H9 (cell line): ENCODE measurements around the gene KCTD16. TPM values are rescaled to one million over a fixed set of nuclear protein-coding genes. Genes with fewer than 3 reads are reported as not detected.

Source experiments
- DNase-seq: peaks from one replicate; pipeline ENCODE4 v3.0.0-alpha.2; 2017
- H2AFZ ChIP-seq: one replicate; pipeline ENCODE4 v1.6.1; 2013; ENCODE audit warnings: mild to moderate bottlenecking, low read length, control low read depth, moderate library complexity
- H2AK5ac ChIP-seq: 2 replicates; pipeline ENCODE4 v1.6.1; 2013; ENCODE audit warnings: low read length, control low read depth, mixed read lengths; ENCODE audit not compliant: insufficient read length
- H2BK120ac ChIP-seq: one replicate; pipeline ENCODE4 v1.6.1; 2013; ENCODE audit warnings: low read depth, mild to moderate bottlenecking, low read length, control low read depth, inconsistent platforms; ENCODE audit not compliant: poor library complexity, severe bottlenecking
- H2BK12ac ChIP-seq: 2 replicates; pipeline ENCODE4 v1.6.1; 2013; ENCODE audit warnings: low read length, control low read depth, mixed read lengths, low read depth; ENCODE audit not compliant: insufficient read length
- H2BK15ac ChIP-seq: 2 replicates; pipeline ENCODE4 v1.6.1; 2013; ENCODE audit warnings: low read depth, low read length, control low read depth
- H2BK20ac ChIP-seq: one replicate; pipeline ENCODE4 v1.6.1; 2013; ENCODE audit warnings: low read depth, mild to moderate bottlenecking, low read length, control low read depth, inconsistent platforms; ENCODE audit not compliant: poor library complexity, severe bottlenecking
- H2BK5ac ChIP-seq: 2 replicates; pipeline ENCODE4 v1.6.1; 2013; ENCODE audit warnings: low read length, control low read depth, mixed read lengths; ENCODE audit not compliant: insufficient read length
- H3K14ac ChIP-seq: 2 replicates; pipeline ENCODE4 v1.6.1; 2013; ENCODE audit warnings: low read length, control low read depth; ENCODE audit not compliant: insufficient read depth
- H3K18ac ChIP-seq: 2 replicates; pipeline ENCODE4 v1.6.1; 2013; ENCODE audit warnings: low read depth, mild to moderate bottlenecking, mixed read lengths, low read length, control low read depth; ENCODE audit not compliant: insufficient read length
- H3K23ac ChIP-seq: 2 replicates; pipeline ENCODE4 v1.6.1; 2013; ENCODE audit warnings: low read length, control low read depth, mixed read lengths, low read depth; ENCODE audit not compliant: insufficient read length
- H3K23me2 ChIP-seq: 2 replicates; pipeline ENCODE4 v1.6.1; 2013; ENCODE audit warnings: low read depth, mild to moderate bottlenecking, mixed read lengths, low read length, control low read depth; ENCODE audit not compliant: insufficient read length, poor library complexity, severe bottlenecking
- H3K27ac ChIP-seq: 2 replicates; pipeline ENCODE4 v1.5.1; 2013; ENCODE audit warnings: low read length, control low read depth, mixed read lengths, low read depth; ENCODE audit not compliant: insufficient read length
- H3K27me3 ChIP-seq: 2 replicates; pipeline ENCODE4 v1.6.1; 2013; ENCODE audit warnings: low read length, control low read depth, inconsistent platforms; ENCODE audit not compliant: insufficient read depth
- H3K4ac ChIP-seq: 2 replicates; pipeline ENCODE4 v1.6.1; 2013; ENCODE audit warnings: low read depth, mild to moderate bottlenecking, control low read depth, inconsistent platforms, low read length, moderate library complexity
- H3K4me1 ChIP-seq: 2 replicates; pipeline ENCODE4 v1.6.1; 2013; ENCODE audit warnings: low read length, control low read depth, inconsistent platforms; ENCODE audit not compliant: insufficient read depth
- H3K4me2 ChIP-seq: 2 replicates; pipeline ENCODE4 v1.6.1; 2013; ENCODE audit warnings: low read length, control low read depth, mixed read lengths; ENCODE audit not compliant: insufficient read length, insufficient read depth
- H3K56ac ChIP-seq: 2 replicates; pipeline ENCODE4 v1.6.1; 2013; ENCODE audit warnings: low read depth, mild to moderate bottlenecking, mixed read lengths, low read length, control low read depth; ENCODE audit not compliant: insufficient read length
- H3K79me1 ChIP-seq: 2 replicates; pipeline ENCODE4 v1.6.1; 2013; ENCODE audit warnings: low read depth, mild to moderate bottlenecking, moderate library complexity, low read length, control low read depth, inconsistent platforms; ENCODE audit not compliant: insufficient read depth, poor library complexity, severe bottlenecking
- H3K79me2 ChIP-seq: 2 replicates; pipeline ENCODE4 v1.6.1; 2013; ENCODE audit warnings: low read length, control low read depth, inconsistent platforms; ENCODE audit not compliant: insufficient read depth
- H3K9ac ChIP-seq: 2 replicates; pipeline ENCODE4 v1.6.1; 2013; ENCODE audit warnings: low read length, control low read depth, mixed read lengths; ENCODE audit not compliant: insufficient read length; ENCODE audit errors: extremely low read depth
- H3K9me3 ChIP-seq: one replicate; pipeline ENCODE4 v1.6.1; 2013; ENCODE audit warnings: low read depth, low read length, inconsistent platforms; ENCODE audit not compliant: control insufficient read depth
- H3T11ph ChIP-seq: one replicate; pipeline ENCODE4 v1.6.1; 2013; ENCODE audit warnings: mild to moderate bottlenecking, low read length, control low read depth, inconsistent platforms
- H4K20me1 ChIP-seq: one replicate; pipeline ENCODE4 v1.6.1; 2013; ENCODE audit not compliant: control insufficient read depth, insufficient read length, insufficient read depth
- H4K5ac ChIP-seq: 2 replicates; pipeline ENCODE4 v1.6.1; 2013; ENCODE audit warnings: low read depth, mild to moderate bottlenecking, mixed read lengths, low read length, control low read depth; ENCODE audit not compliant: insufficient read length
- H4K8ac ChIP-seq: replicated peaks from 2 replicates; pipeline ENCODE4 v1.6.1; 2013; ENCODE audit warnings: low read length, control low read depth, mixed read lengths, low read depth; ENCODE audit not compliant: insufficient read length
- H4K91ac ChIP-seq: 2 replicates; pipeline ENCODE4 v1.6.1; 2013; ENCODE audit warnings: low read depth, mild to moderate bottlenecking, moderate library complexity, mixed read lengths, low read length, control low read depth; ENCODE audit not compliant: insufficient read length
- H3K27ac Mint-ChIP-seq, 3 experiments: 2 replicates in 2 of 3; 3 replicates in 1 of 3; pipeline ENCODE4 v1.8.0; 2020 to 2021; ENCODE audit warnings: mixed read lengths in 3 of 3, mild to moderate bottlenecking in 1 of 3, moderate library complexity in 1 of 3
- H3K27me3 Mint-ChIP-seq: 2 replicates; pipeline ENCODE4 v1.8.0; 2021; ENCODE audit warnings: low read depth, mild to moderate bottlenecking, moderate library complexity, mixed read lengths
- H3K36me3 Mint-ChIP-seq, 3 experiments: 2 replicates in 2 of 3; 3 replicates in 1 of 3; pipeline ENCODE4 v1.8.0; 2020 to 2021; ENCODE audit warnings: low read depth in 3 of 3, mixed read lengths in 3 of 3; ENCODE audit not compliant: insufficient read depth in 1 of 3
- H3K4me1 Mint-ChIP-seq, 2 experiments: 2 replicates each; pipeline ENCODE4 v1.8.0; 2020; ENCODE audit warnings: mixed read lengths in 2 of 2
- H3K4me3 Mint-ChIP-seq, 2 experiments: 2 replicates in 1 of 2; 3 replicates in 1 of 2; pipeline ENCODE4 v1.8.0; 2020 to 2021; ENCODE audit warnings: mild to moderate bottlenecking in 2 of 2, mixed read lengths in 2 of 2, moderate library complexity in 1 of 2
- H3K9me3 Mint-ChIP-seq, 2 experiments: 2 replicates in 1 of 2; 3 replicates in 1 of 2; pipeline ENCODE4 v1.8.0; 2020; ENCODE audit warnings: mild to moderate bottlenecking in 2 of 2, mixed read lengths in 2 of 2, moderate library complexity in 1 of 2
- WGBS: extraction: QIAGEN DNeasy Blood & Tissue Kit; methylation state at CpG from one replicate; pipeline ENCODE4 v1.1.7; 2013; ENCODE audit warnings: missing lambda C conversion rate, low lambda C conversion rate, mixed read lengths; ENCODE audit not compliant: insufficient read length; ENCODE audit errors: extremely low coverage; 5-methylcytosine and 5-hydroxymethylcytosine counted together
- total RNA-seq: library from RNA; stranded (reverse); gene quantifications from 2 replicates; pipeline ENCODE4 v1.2.1, GENCODE V29; 2021
- TF ChIP-seq, protein P1 (sequence below): fragments of 200-600 bp; sonication (generic); conservative IDR thresholded peaks from 3 replicates; pipeline ENCODE4 v1.8.0; 2021; ENCODE audit warnings: antibody characterized with exemption, mild to moderate bottlenecking

KCTD16 gene
- total RNA-seq, 1 experiment from 2014 or later, result 0.09 TPM

DNA sequence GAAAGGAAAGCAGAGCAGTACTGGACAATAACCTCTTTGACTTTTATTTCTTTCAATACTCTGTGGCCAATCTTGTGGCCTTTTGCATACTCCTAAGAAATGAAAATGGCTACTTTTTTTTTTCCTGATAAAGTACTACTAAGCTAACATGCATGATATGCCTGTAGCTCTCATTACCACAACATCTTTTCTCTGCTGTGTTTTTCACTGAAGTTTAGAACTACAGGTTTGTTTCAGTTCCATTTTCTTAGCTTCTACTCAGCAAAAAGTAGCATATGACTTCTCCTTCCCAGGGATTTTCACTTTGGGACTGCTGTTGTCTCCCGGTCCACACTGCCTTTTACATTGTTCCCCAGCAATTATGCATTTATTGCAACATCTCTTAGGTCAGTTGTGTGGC lies 204.0 kb downstream of the KCTD16 start:
- Histone ChIP-seq H4K20me1 (no peaks in the 10 kb centered on the region), H2BK20ac (no peak overlapping the region), H3K18ac (no peak overlapping the region), H3K27me3 (no peaks in the 10 kb centered on the region), H2AFZ (no peak overlapping the region), H3K56ac (no peak overlapping the region), H2BK120ac (no peak overlapping the region), H2BK15ac (no peak overlapping the region), H3K23ac (no peak overlapping the region), H3K27ac (no peak overlapping the region), H4K91ac (no peak overlapping the region), H2BK5ac (no peak overlapping the region), H3K23me2 (no peaks in the 10 kb centered on the region), H3K4ac (no peak overlapping the region), H4K5ac (no peak overlapping the region), H3K9me3 (no peaks in the 10 kb centered on the region), H3K4me2 (no peak overlapping the region), H2AK5ac (no peak overlapping the region), H3K9ac (no peak overlapping the region), H3K79me2 (no peaks in the 10 kb centered on the region), H3T11ph (no peak overlapping the region), H3K14ac (no peak overlapping the region), H3K4me1 (no peaks in the 10 kb centered on the region), H3K79me1 (no peaks in the 10 kb centered on the region), H2BK12ac (no peak overlapping the region), H4K8ac (no peak overlapping the region)
- DNase-seq, result no peak
- Mint-ChIP-seq H3K27ac (no peak overlapping the region), H3K4me1 (peaks cover 0 to 5% of the 10 kb centered on the region in 2 experiments; a peak in 2 of 4 replicates), H3K9me3 (no peaks in the 10 kb centered on the region), H3K36me3 (no peaks in the 10 kb centered on the region), H3K27me3 (peaks cover 12% of the 10 kb centered on the region), H3K4me3 (no peak overlapping the region)
- WGBS, result no CpG with 5 or more reads among the region's 1 CpG
- TF ChIP-seq, protein P1, sequence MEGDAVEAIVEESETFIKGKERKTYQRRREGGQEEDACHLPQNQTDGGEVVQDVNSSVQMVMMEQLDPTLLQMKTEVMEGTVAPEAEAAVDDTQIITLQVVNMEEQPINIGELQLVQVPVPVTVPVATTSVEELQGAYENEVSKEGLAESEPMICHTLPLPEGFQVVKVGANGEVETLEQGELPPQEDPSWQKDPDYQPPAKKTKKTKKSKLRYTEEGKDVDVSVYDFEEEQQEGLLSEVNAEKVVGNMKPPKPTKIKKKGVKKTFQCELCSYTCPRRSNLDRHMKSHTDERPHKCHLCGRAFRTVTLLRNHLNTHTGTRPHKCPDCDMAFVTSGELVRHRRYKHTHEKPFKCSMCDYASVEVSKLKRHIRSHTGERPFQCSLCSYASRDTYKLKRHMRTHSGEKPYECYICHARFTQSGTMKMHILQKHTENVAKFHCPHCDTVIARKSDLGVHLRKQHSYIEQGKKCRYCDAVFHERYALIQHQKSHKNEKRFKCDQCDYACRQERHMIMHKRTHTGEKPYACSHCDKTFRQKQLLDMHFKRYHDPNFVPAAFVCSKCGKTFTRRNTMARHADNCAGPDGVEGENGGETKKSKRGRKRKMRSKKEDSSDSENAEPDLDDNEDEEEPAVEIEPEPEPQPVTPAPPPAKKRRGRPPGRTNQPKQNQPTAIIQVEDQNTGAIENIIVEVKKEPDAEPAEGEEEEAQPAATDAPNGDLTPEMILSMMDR, result no peak
